K562 (cell line): ENCODE measurements around the gene SLC35E3. TPM values are rescaled to one million over a fixed set of nuclear protein-coding genes. Genes with fewer than 3 reads are reported as not detected.

Experiments used
- ATAC-seq: fragments of 200-7000 bp; cut with Tn5 transposase; 3 replicates; pipeline ENCODE4 v1.9.1; 2020; ENCODE audit warnings: moderate library complexity
- BruUV-seq: library from RNA; stranded (reverse); fragments of 400-500 nt; replicated peaks from 2 replicates; lab custom pipeline; 2021; lab: Mats Ljungman, UMichigan
- CTCF ChIA-PET: fragments of 300-600 bp; formaldehyde crosslinking; extraction: SDS; loops from one replicate; lab custom pipeline; 2021; ENCODE audit warnings: low intra/inter-chr PET ratio; lab: Yijun Ruan, JAX
- POLR2A ChIA-PET: fragments of 300-600, 350-650 bp; sonication (Branson Sonifier 250); formaldehyde crosslinking; extraction: SDS; loops from one replicate; lab custom pipeline; 2021; ENCODE audit warnings: antibody characterized with exemption, inconsistent platforms; lab: Yijun Ruan, JAX
- DNase-seq, 4 experiments: peaks; one replicate each; pipeline versions ENCODE4 v3.0.0 to v3.0.0-alpha.2; 2011 to 2018; ENCODE audit warnings: low spot score in 3 of 4, mixed read lengths in 3 of 4; ENCODE audit errors: extremely low read depth in 1 of 4
- FAIRE-seq: peaks from 2 replicates; lab custom pipeline; 2011; peaks lifted over from hg19 to GRCh38; lab: Jason Lieb, UNC
- H2AFZ ChIP-seq: 2 replicates; pipeline ENCODE4 v1.6.0; 2011; ENCODE audit warnings: low read depth, low read length, control low read depth, inconsistent platforms
- H3K27ac ChIP-seq: fragments of 200-600 bp; 3 replicates; pipeline ENCODE4 v1.8.0; 2011; ENCODE audit warnings: low read depth, mild to moderate bottlenecking, control low read depth, inconsistent platforms, low read length, moderate library complexity, mixed read lengths; ENCODE audit errors: extremely low read depth
- H3K27me3 ChIP-seq, 2 experiments: fragments of 300-600 bp in 1 of 2; 2 replicates in 1 of 2; 3 replicates in 1 of 2; pipeline versions ENCODE4 v1.6.0 to v1.8.0; 2011; ENCODE audit warnings: inconsistent platforms in 2 of 2, low read length in 2 of 2, mild to moderate bottlenecking in 1 of 2, mixed read lengths in 1 of 2, moderate library complexity in 1 of 2; ENCODE audit not compliant: control insufficient read depth in 2 of 2, insufficient read depth in 2 of 2
- H3K36me3 ChIP-seq: fragments of 300-600 bp; 3 replicates; pipeline ENCODE4 v1.8.0; 2011; ENCODE audit warnings: mild to moderate bottlenecking, low read length, inconsistent platforms; ENCODE audit not compliant: control insufficient read depth, insufficient read depth
- H3K4me1 ChIP-seq, 2 experiments: fragments of 200-600 bp in 1 of 2; replicated peaks in 1 of 2; 2 replicates in 1 of 2; 3 replicates in 1 of 2; pipeline versions ENCODE4 v1.5.1 to v1.8.0; 2011; ENCODE audit warnings: inconsistent platforms in 2 of 2, low read length in 2 of 2, mild to moderate bottlenecking in 1 of 2, mixed read lengths in 1 of 2, moderate library complexity in 1 of 2; ENCODE audit not compliant: control insufficient read depth in 2 of 2, insufficient read depth in 2 of 2
- H3K4me2 ChIP-seq: 2 replicates; pipeline ENCODE4 v1.6.1; 2011; ENCODE audit warnings: low read length, control low read depth, inconsistent platforms, mixed read lengths; ENCODE audit not compliant: insufficient read depth
- H3K4me3 ChIP-seq: fragments of 200-600 bp; sonication (generic), shearing (Covaris generic); 2 replicates; pipeline ENCODE4 v1.5.1; 2016; ENCODE audit warnings: control low read depth, inconsistent platforms
- H3K79me2 ChIP-seq: fragments of 200-600 bp; 3 replicates; pipeline ENCODE4 v1.8.0; 2011; ENCODE audit warnings: low read length, inconsistent platforms; ENCODE audit not compliant: control insufficient read depth, insufficient read depth
- H3K9ac ChIP-seq, 2 experiments: 2 replicates each; pipeline versions ENCODE4 v1.6.0 to v1.6.1; 2011; ENCODE audit warnings: low read depth in 2 of 2, low read length in 2 of 2, control low read depth in 1 of 2, inconsistent platforms in 1 of 2, mild to moderate bottlenecking in 1 of 2, mixed read lengths in 1 of 2; ENCODE audit not compliant: insufficient read depth in 1 of 2
- H3K9me1 ChIP-seq: one replicate; pipeline ENCODE4 v1.6.0; 2011; ENCODE audit warnings: inconsistent platforms, mild to moderate bottlenecking, low read length, moderate library complexity; ENCODE audit not compliant: control insufficient read depth, insufficient read depth
- H3K9me3 ChIP-seq: replicated peaks from 2 replicates; pipeline ENCODE4 v1.5.1; 2011; ENCODE audit warnings: low read depth, low read length, inconsistent platforms; ENCODE audit not compliant: control insufficient read depth, insufficient read depth
- H4K20me1 ChIP-seq: replicated peaks from 2 replicates; pipeline ENCODE4 v1.6.1; 2011; ENCODE audit warnings: low read length, inconsistent platforms, mixed read lengths; ENCODE audit not compliant: control insufficient read depth, insufficient read depth
- FOXA1 ChIP-seq: fragments of 450-650 bp; IDR thresholded peaks from 2 replicates; pipeline ENCODE4 v1.6.1; 2016; ENCODE audit warnings: mild to moderate bottlenecking, borderline replicate concordance
- HIVEP1 ChIP-seq: fragments of 250-450 bp; sonication (Bioruptor Pico); IDR thresholded peaks from 2 replicates; pipeline ENCODE4 v1.4.0; 2020; ENCODE audit warnings: mild to moderate bottlenecking
- MBD2 ChIP-seq: sonication (generic); IDR thresholded peaks from 2 replicates; pipeline ENCODE4 v1.6.1; 2016; ENCODE audit warnings: low read depth, borderline replicate concordance
- NUFIP1 ChIP-seq: fragments of 450-650 bp; IDR thresholded peaks from 2 replicates; pipeline ENCODE4 v1.6.1; 2018; ENCODE audit not compliant: partially characterized antibody
- PURB ChIP-seq: sonication (generic); formaldehyde crosslinking; IDR thresholded peaks from 2 replicates; pipeline ENCODE4 v1.9.0; 2021; ENCODE audit warnings: low read depth, mild to moderate bottlenecking, missing genetic modification reagents
- RBM22 ChIP-seq: fragments of 200-400 bp; formaldehyde crosslinking; IDR thresholded peaks from 2 replicates; pipeline ENCODE4 v1.6.1; 2018; ENCODE audit warnings: low read length, low read depth; ENCODE audit not compliant: poor library complexity, severe bottlenecking
- SRSF7 ChIP-seq: fragments of 200-400 bp; formaldehyde crosslinking; optimal IDR thresholded peaks from 2 replicates; pipeline ENCODE3; 2017; ENCODE audit warnings: mild to moderate bottlenecking, low read depth, low read length
- TRIM28 ChIP-seq: fragments of 450-650 bp; IDR thresholded peaks from 2 replicates; pipeline ENCODE4 v1.6.1; 2017
- ZFPM2 ChIP-seq: fragments of 250-450 bp; sonication (Bioruptor Pico); IDR thresholded peaks from 2 replicates; pipeline ENCODE4 v1.5.1; 2022; ENCODE audit warnings: mild to moderate bottlenecking
- ZNF717 ChIP-seq: fragments of 250-450 bp; sonication (Bioruptor Pico); IDR thresholded peaks from 2 replicates; pipeline ENCODE4 v1.5.0; 2021
- WGBS: fragments of 100-300 bp; shearing (Covaris generic); methylation state at CpG from one replicate; pipeline ENCODE4 v1.1.6; 2016; ENCODE audit warnings: low coverage, mixed read lengths; ENCODE audit not compliant: insufficient coverage; ENCODE audit errors: missing lambda C conversion rate; 5-methylcytosine and 5-hydroxymethylcytosine counted together
- in situ Hi-C: fragments of 300-500 bp; cut with MboI; formaldehyde crosslinking; loops from 4 replicates; pipeline ENCODE4 v1.15.0; 2018; ENCODE audit warnings: inconsistent platforms, mixed read lengths
- intact Hi-C: fragments of 100-400 bp; cut with micrococcal nuclease; formaldehyde crosslinking; loops from 2 replicates; pipeline ENCODE4 v1.14.2; 2022
- polyA plus RNA-seq, 8 experiments: library from polyadenylated mRNA; depleted of rRNA in 4 of 8; stranded (reverse) in 5 of 8; unstranded in 3 of 8; fragments of >200 nt; fragmentation: Nextera tagmentation in 2 of 8; fragmentation: Illumina TruSeq in 1 of 8; extraction: Ambion mirVana in 2 of 8; extraction: Trizol in 1 of 8; gene quantifications; 2 replicates each; pipeline versions ENCODE4 v1.2.1 to v1.2.3, GENCODE V29; 2011 to 2014; ENCODE audit warnings: inconsistent platforms in 1 of 8, missing spikeins in 1 of 8
- total RNA-seq, 7 experiments: library from RNA; depleted of rRNA in 6 of 7; stranded (reverse); fragments of >200 nt in 6 of 7; fragmentation: Illumina TruSeq in 2 of 7; extraction: Trizol in 2 of 7; gene quantifications; 2 replicates each; pipeline versions ENCODE4 v1.2.1 to v1.2.3, GENCODE V29; 2011 to 2021; ENCODE audit warnings: low replicate concordance in 1 of 7
- TF ChIP-seq, protein P1 (sequence below): fragments of 250-450 bp; sonication (Bioruptor Pico); IDR thresholded peaks from 2 replicates; pipeline ENCODE4 v1.8.0; 2021; ENCODE audit warnings: moderate library complexity, mild to moderate bottlenecking, inconsistent platforms
- TF ChIP-seq, protein P2 (sequence below), 2 experiments: fragments of 250-450 bp in 1 of 2; fragments of 450-650 bp in 1 of 2; sonication (Bioruptor Pico) in 1 of 2; IDR thresholded peaks; 2 replicates each; pipeline versions ENCODE4 v1.6.1 to v1.8.0; 2016 to 2021; ENCODE audit warnings: mild to moderate bottlenecking in 2 of 2, moderate library complexity in 2 of 2, missing compliant biosample characterization in 1 of 2, missing genetic modification characterization in 1 of 2
- TF ChIP-seq, protein P3 (sequence below): fragments of 450-650 bp; IDR thresholded peaks from 2 replicates; pipeline ENCODE4 v1.6.1; 2014; ENCODE audit warnings: low read depth, mild to moderate bottlenecking, moderate library complexity, borderline replicate concordance
- TF ChIP-seq, protein P4 (sequence below): fragments of 150-350 bp; conservative IDR thresholded peaks from 2 replicates; pipeline ENCODE4 v1.6.1; 2014; ENCODE audit warnings: low read length

SLC35E3 gene
- total and polyA plus RNA-seq, 9 of the 15 experiments (the other 6 are each of a cell fraction or from before 2014, with no cell fraction given), result 1.2 to 5.9 (median 3.8) TPM

DNA sequence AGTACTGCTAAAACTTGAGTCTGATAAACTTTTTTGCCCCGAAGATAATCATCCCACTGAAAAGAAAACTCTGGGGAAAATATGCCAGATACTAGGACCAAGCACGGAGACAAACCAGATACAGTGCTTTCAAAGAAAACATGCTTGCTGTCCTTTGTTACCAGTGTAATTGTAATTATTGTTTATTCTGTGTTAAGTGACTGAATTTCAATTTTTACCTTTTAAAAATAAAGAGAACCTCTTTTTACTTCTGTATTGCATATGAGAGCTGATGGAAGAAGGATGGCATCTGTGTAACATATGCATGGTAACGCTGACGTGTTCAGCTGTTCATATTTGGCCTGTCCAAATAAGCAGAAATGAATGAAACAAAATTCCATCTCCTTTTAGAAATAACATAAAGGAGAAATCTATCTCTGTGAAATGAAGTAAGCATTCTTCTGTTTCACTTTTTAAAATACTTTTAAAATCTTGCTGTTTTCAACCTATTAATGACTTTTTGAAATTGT lies 22.5 kb downstream of the SLC35E3 start (continued):
- TF ChIP-seq, protein P1, sequence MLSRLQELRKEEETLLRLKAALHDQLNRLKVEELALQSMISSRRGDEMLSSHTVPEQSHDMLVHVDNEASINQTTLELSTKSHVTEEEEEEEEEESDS (CRISPR knock-in tag), result no peak
- TF ChIP-seq RBM22 (no peak), ZFPM2 (CRISPR knock-in tag) (no peak), FOXA1 (no peak), SRSF7 (no peak), MBD2 (no peak), HIVEP1 (CRISPR knock-in tag) (no peak), TRIM28 (no peak)
- TF ChIP-seq, protein P2, sequence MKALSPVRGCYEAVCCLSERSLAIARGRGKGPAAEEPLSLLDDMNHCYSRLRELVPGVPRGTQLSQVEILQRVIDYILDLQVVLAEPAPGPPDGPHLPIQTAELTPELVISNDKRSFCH (CRISPR knock-in tag; IDR thresholded peaks at IDR 0.05), result no peak
- TF ChIP-seq, protein P2 (tag; IDR thresholded peaks at IDR 0.05), result no peak

DNA sequence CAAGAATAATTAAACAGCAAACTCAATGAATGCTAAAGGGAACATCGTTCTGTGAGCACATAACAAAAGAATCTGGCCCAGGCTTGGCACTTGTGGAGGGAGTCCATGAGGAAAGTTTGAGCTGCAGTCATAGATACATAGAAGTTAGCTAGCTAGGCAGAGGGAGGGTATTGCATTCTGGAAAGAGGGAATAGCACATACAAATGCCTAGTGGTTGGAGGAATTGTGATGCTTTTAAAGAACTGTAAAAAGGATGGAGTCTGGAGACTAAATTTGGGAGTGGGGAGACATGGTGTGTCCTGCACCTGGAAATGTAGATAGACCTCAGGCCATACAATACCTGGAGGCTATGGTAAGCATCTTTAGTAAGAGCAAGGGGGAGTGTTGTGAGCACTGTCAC lies 24.0 kb downstream of the SLC35E3 start:
- intact Hi-C loops, result no loop called here
- TF ChIP-seq SRSF7, result no peak
- TF ChIP-seq, protein P3, sequence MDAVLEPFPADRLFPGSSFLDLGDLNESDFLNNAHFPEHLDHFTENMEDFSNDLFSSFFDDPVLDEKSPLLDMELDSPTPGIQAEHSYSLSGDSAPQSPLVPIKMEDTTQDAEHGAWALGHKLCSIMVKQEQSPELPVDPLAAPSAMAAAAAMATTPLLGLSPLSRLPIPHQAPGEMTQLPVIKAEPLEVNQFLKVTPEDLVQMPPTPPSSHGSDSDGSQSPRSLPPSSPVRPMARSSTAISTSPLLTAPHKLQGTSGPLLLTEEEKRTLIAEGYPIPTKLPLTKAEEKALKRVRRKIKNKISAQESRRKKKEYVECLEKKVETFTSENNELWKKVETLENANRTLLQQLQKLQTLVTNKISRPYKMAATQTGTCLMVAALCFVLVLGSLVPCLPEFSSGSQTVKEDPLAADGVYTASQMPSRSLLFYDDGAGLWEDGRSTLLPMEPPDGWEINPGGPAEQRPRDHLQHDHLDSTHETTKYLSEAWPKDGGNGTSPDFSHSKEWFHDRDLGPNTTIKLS, result no peak
- TF ChIP-seq, protein P4, sequence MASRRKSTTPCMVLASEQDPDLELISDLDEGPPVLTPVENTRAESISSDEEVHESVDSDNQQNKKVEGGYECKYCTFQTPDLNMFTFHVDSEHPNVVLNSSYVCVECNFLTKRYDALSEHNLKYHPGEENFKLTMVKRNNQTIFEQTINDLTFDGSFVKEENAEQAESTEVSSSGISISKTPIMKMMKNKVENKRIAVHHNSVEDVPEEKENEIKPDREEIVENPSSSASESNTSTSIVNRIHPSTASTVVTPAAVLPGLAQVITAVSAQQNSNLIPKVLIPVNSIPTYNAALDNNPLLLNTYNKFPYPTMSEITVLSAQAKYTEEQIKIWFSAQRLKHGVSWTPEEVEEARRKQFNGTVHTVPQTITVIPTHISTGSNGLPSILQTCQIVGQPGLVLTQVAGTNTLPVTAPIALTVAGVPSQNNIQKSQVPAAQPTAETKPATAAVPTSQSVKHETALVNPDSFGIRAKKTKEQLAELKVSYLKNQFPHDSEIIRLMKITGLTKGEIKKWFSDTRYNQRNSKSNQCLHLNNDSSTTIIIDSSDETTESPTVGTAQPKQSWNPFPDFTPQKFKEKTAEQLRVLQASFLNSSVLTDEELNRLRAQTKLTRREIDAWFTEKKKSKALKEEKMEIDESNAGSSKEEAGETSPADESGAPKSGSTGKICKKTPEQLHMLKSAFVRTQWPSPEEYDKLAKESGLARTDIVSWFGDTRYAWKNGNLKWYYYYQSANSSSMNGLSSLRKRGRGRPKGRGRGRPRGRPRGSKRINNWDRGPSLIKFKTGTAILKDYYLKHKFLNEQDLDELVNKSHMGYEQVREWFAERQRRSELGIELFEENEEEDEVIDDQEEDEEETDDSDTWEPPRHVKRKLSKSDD, result no peak
- no peak for TF ChIP-seq PURB
- no peak for TF ChIP-seq NUFIP1
- TF ChIP-seq ZNF717, result no peak
- DNase-seq (no peak), FAIRE-seq (no peak), ATAC-seq (no peak)
- Histone ChIP-seq H3K4me1 (peaks cover 5 to 9% of the 10 kb centered on the region in 2 experiments; a peak in 4 of 5 replicates), H3K27me3 (no peaks in the 10 kb centered on the region), H3K36me3 (peaks cover 3% of the 10 kb centered on the region; the same call in 1 of the 3 replicates), H3K9ac (no peak overlapping the region), H3K79me2 (no peaks in the 10 kb centered on the region), H2AFZ (no peak overlapping the region), H4K20me1 (no peaks in the 10 kb centered on the region), H3K27ac (no peak overlapping the region), H3K9me3 (no peaks in the 10 kb centered on the region), H3K9me1 (no peaks in the 10 kb centered on the region), H3K4me2 (no peak overlapping the region), H3K4me3 (no peak overlapping the region)
- 71% methylated on average over 1 of the region's 1 CpG for WGBS
- POLR2A ChIA-PET, result interaction anchor here (0.7 to 0.8 kb wide), 2 partner anchors 14 to 24 kb away, joined by 3 to 4 read pairs; partner anchors contain the start of gene SLC35E3
- in situ Hi-C loops, result no loop called here
- BruUV-seq, result no TSS peak
- CTCF ChIA-PET, result no interaction called here
